Measurements from ENCODE around the gene SUGCT. TPM values are rescaled to one million over a fixed set of nuclear protein-coding genes. Genes with fewer than 3 reads are reported as not detected.

SUGCT gene
- total and polyA plus RNA-seq, 2 of the 13 experiments (the other 11 are each of a cell fraction or from before 2014, with no cell fraction given): 10.1 to 22.2 TPM

GRCh38 chr7:40694026-40694809 lies 559.4 kb downstream of the SUGCT start:
- no peak for TF ChIP-seq ZNF350 (CRISPR knock-in tag; IDR thresholded peaks at IDR 0.05; ENCODE audit: borderline replicate concordance, low read depth)
- ATAC-seq (no peak), DNase-seq (ENCODE audit: low spot score) (no peak), FAIRE-seq (no peak)
- ChIA-PET POLR2A (no interaction called here), CTCF (ENCODE audit: low intra/inter-chr PET ratio, low total read pairs) (no interaction called here)
- Histone ChIP-seq H3K36me3 (replicated peaks in 1 of 2; ENCODE audit: control insufficient read depth in 1 of 2, insufficient read depth in 2 of 2, low read length in 2 of 2) (no peaks in the 10 kb centered on the region), H3K27ac (ENCODE audit: extremely low read length, insufficient read depth, low read length) (no peak overlapping the region), H4K20me1 (ENCODE audit: insufficient read depth, low read length) (no peaks in the 10 kb centered on the region), H3K79me2 (ENCODE audit: insufficient read depth, low read length) (no peaks in the 10 kb centered on the region), H3K27me3 (ENCODE audit: control insufficient read depth in 1 of 2, insufficient read depth in 2 of 2, low read length in 2 of 2) (no peaks in the 10 kb centered on the region; a peak in 1 of 5 replicates), H3K4me1 (ENCODE audit: insufficient read depth, low read length) (no peaks in the 10 kb centered on the region), H3K9me3 (ENCODE audit: low read length) (no peaks in the 10 kb centered on the region), H3K9ac (ENCODE audit: insufficient read depth, low read depth, low read length) (no peak overlapping the region), H3K4me2 (ENCODE audit: low read depth, low read length) (no peak overlapping the region), H2AFZ (ENCODE audit: low read length) (no peak overlapping the region), H3K4me3 (replicated peaks in 1 of 3; ENCODE audit: insufficient read depth in 1 of 3, low read depth in 2 of 3, low read length in 3 of 3) (no peak overlapping the region)
- intact Hi-C loops (cut with micrococcal nuclease; ENCODE audit: unreplicated experiment): no loop called here
- no TSS peak for BruUV-seq (replicated peaks)
- 84% methylated on average over 6 of the region's 6 CpGs for WGBS (ENCODE audit: low lambda C conversion rate)
- in situ Hi-C loops (cut with HindIII; ENCODE audit: extremely low pct_ligation_motif_present, low pct_unique_long_range_greater_than_20kb): no loop called here

- no peak overlapping the region for H3K4me2 ChIP-seq (ENCODE audit: low read depth, low read length)
- H3K4me3 ChIP-seq (replicated peaks in 1 of 3; ENCODE audit: insufficient read depth in 1 of 3, low read depth in 2 of 3, low read length in 3 of 3): no peak overlapping the region
- H2AFZ ChIP-seq (ENCODE audit: low read length): no peak overlapping the region
- WGBS (ENCODE audit: low lambda C conversion rate): 97% methylated on average over 3 of the region's 3 CpGs
- FAIRE-seq (no peak), ATAC-seq (no peak), DNase-seq (ENCODE audit: low spot score) (no peak)
- ChIA-PET CTCF (ENCODE audit: low intra/inter-chr PET ratio, low total read pairs) (no interaction called here), POLR2A (no interaction called here)
- in situ Hi-C loops (cut with HindIII; ENCODE audit: extremely low pct_ligation_motif_present, low pct_unique_long_range_greater_than_20kb): no loop called here
- no peak overlapping the region for H3K9ac ChIP-seq (ENCODE audit: insufficient read depth, low read depth, low read length)
- no peaks in the 10 kb centered on the region for H3K36me3 ChIP-seq (replicated peaks in 1 of 2; ENCODE audit: control insufficient read depth in 1 of 2, insufficient read depth in 2 of 2, low read length in 2 of 2)
- intact Hi-C loops (cut with micrococcal nuclease; ENCODE audit: unreplicated experiment): no loop called here
- H3K79me2 ChIP-seq (ENCODE audit: insufficient read depth, low read length): no peaks in the 10 kb centered on the region
- H3K27ac ChIP-seq (ENCODE audit: extremely low read length, insufficient read depth, low read length): no peak overlapping the region
- no peaks in the 10 kb centered on the region for H3K9me3 ChIP-seq (ENCODE audit: low read length)
- no peaks in the 10 kb centered on the region for H4K20me1 ChIP-seq (ENCODE audit: insufficient read depth, low read length)
- no peaks in the 10 kb centered on the region for H3K4me1 ChIP-seq (ENCODE audit: insufficient read depth, low read length)
- H3K27me3 ChIP-seq (ENCODE audit: control insufficient read depth in 1 of 2, insufficient read depth in 2 of 2, low read length in 2 of 2): no peaks in the 10 kb centered on the region; a peak in 1 of 5 replicates
- no TSS peak for BruUV-seq (replicated peaks)
- TF ChIP-seq ZFP41 (CRISPR knock-in tag; IDR thresholded peaks at IDR 0.05; ENCODE audit: borderline replicate concordance) (no peak), MIXL1 (CRISPR knock-in tag; IDR thresholded peaks at IDR 0.05) (no peak), PCBP2 (optimal IDR thresholded peaks at IDR 0.05; ENCODE audit: low read depth, low read length, poor library complexity, severe bottlenecking) (no peak), ZNF256 (CRISPR knock-in tag; conservative IDR thresholded peaks at IDR 0.05) (no peak), SOX13 (IDR thresholded peaks at IDR 0.05) (no peak), SOX13 (CRISPR knock-in tag; conservative IDR thresholded peaks at IDR 0.05 in 1 of 2, IDR thresholded peaks at IDR 0.05 in 1 of 2) (no peak), HNF4A (CRISPR knock-in tag; IDR thresholded peaks at IDR 0.05) (no peak), XBP1 (CRISPR knock-in tag; IDR thresholded peaks at IDR 0.05) (no peak), ZNF629 (CRISPR knock-in tag; conservative IDR thresholded peaks at IDR 0.05) (no peak), ZNF468 (CRISPR knock-in tag; IDR thresholded peaks at IDR 0.05) (no peak), ARHGAP35 (CRISPR knock-in tag; IDR thresholded peaks at IDR 0.05; ENCODE audit: borderline replicate concordance) (no peak), ZSCAN25 (CRISPR knock-in tag; IDR thresholded peaks at IDR 0.05) (no peak), SNAPC4 (CRISPR knock-in tag; IDR thresholded peaks at IDR 0.05) (no peak), SNRNP70 (IDR thresholded peaks at IDR 0.05; ENCODE audit: low read depth, low read length) (no peak)
Measured at GRCh38 chr7:40694991-40695390, 560.2 kb downstream of the SUGCT start.
